Keratinocyte (primary cell): Measurements from ENCODE around the gene NEB. TPM values are rescaled to one million over a fixed set of nuclear protein-coding genes. Genes with fewer than 3 reads are reported as not detected.
"Not testable (repeated sequence)": the region's sequence is repeated elsewhere in the genome, so short reads cannot be mapped to it uniquely, and the experiment has no call there.

ENCODE experiments used
- DNase-seq: peaks from one replicate; pipeline ENCODE4 v3.0.0-alpha.2; 2011; ENCODE audit warnings: low read depth, missing footprints, low spot score
- FAIRE-seq: peaks from 2 replicates; lab custom pipeline; 2011; peaks lifted over from hg19 to GRCh38; lab: Jason Lieb, UNC
- H2AFZ ChIP-seq: 2 replicates; pipeline ENCODE4 v1.6.0; 2012; ENCODE audit warnings: low read length, control low read depth, inconsistent platforms; ENCODE audit not compliant: control insufficient read depth
- H3K27ac ChIP-seq: 2 replicates; pipeline ENCODE4 v1.5.1; 2011; ENCODE audit warnings: low read length; ENCODE audit not compliant: control insufficient read depth, insufficient read depth
- H3K27me3 ChIP-seq: 3 replicates; pipeline ENCODE4 v1.6.0; 2011; ENCODE audit warnings: low read length; ENCODE audit not compliant: control insufficient read depth, insufficient read depth; ENCODE audit errors: extremely low read depth
- H3K36me3 ChIP-seq, 2 experiments: 2 replicates in 1 of 2; 3 replicates in 1 of 2; pipeline ENCODE4 v1.5.1; 2011; ENCODE audit warnings: low read length in 2 of 2, mild to moderate bottlenecking in 1 of 2; ENCODE audit not compliant: control insufficient read depth in 2 of 2, insufficient read depth in 2 of 2; ENCODE audit errors: extremely low read depth in 1 of 2
- H3K4me1 ChIP-seq: 3 replicates; pipeline ENCODE4 v1.5.1; 2011; ENCODE audit warnings: low read length; ENCODE audit not compliant: control insufficient read depth, insufficient read depth; ENCODE audit errors: extremely low read depth
- H3K4me2 ChIP-seq: 3 replicates; pipeline ENCODE4 v1.6.0; 2011; ENCODE audit warnings: low read depth, low read length; ENCODE audit not compliant: control insufficient read depth, insufficient read depth; ENCODE audit errors: extremely low read depth
- H3K4me3 ChIP-seq, 3 experiments: fragments of 200-600 bp in 1 of 3; sonication (generic) in 1 of 3; 2 replicates in 2 of 3; 3 replicates in 1 of 3; pipeline ENCODE4 v1.5.1; 2011 to 2016; ENCODE audit warnings: low read length in 3 of 3, mild to moderate bottlenecking in 3 of 3, control low read depth in 2 of 3, inconsistent platforms in 1 of 3, low read depth in 1 of 3, mixed read lengths in 1 of 3, mixed run types in 1 of 3, moderate library complexity in 1 of 3; ENCODE audit not compliant: control insufficient read depth in 2 of 3, insufficient read depth in 2 of 3; ENCODE audit errors: extremely low read depth in 1 of 3
- H3K79me2 ChIP-seq: 2 replicates; pipeline ENCODE4 v1.6.0; 2012; ENCODE audit warnings: low read length; ENCODE audit not compliant: control insufficient read depth, insufficient read depth
- H3K9ac ChIP-seq: 3 replicates; pipeline ENCODE4 v1.6.0; 2011; ENCODE audit warnings: low read length; ENCODE audit not compliant: control insufficient read depth, insufficient read depth; ENCODE audit errors: extremely low read depth
- H3K9me1 ChIP-seq: 3 replicates; pipeline ENCODE4 v1.6.0; 2011; ENCODE audit warnings: low read length; ENCODE audit not compliant: control insufficient read depth, insufficient read depth; ENCODE audit errors: extremely low read depth
- H3K9me3 ChIP-seq: 2 replicates; pipeline ENCODE4 v1.5.1; 2012; ENCODE audit warnings: low read depth, low read length; ENCODE audit not compliant: control insufficient read depth
- H4K20me1 ChIP-seq: 3 replicates; pipeline ENCODE4 v1.6.0; 2011; ENCODE audit warnings: low read length; ENCODE audit not compliant: control insufficient read depth, insufficient read depth; ENCODE audit errors: extremely low read depth
- EZH2 ChIP-seq: IDR thresholded peaks from one replicate; pipeline ENCODE4 v1.6.1; 2012; ENCODE audit warnings: inconsistent platforms, mild to moderate bottlenecking, low read length, moderate library complexity
- dilution Hi-C: fragments of 300-500 bp; cut with MboI; formaldehyde crosslinking; loops from one replicate; pipeline ENCODE4 v1.7.0; 2020; ENCODE audit warnings: low sequenced_read_pairs; ENCODE audit not compliant: extremely low pct_ligation_motif_present
- polyA plus RNA-seq, 5 experiments: library from polyadenylated mRNA; depleted of rRNA in 3 of 5; stranded (reverse) in 3 of 5; stranded (forward) in 1 of 5; unstranded in 1 of 5; fragments of >200 nt; gene quantifications; 1 replicate in 1 of 5; 2 replicates in 3 of 5; 3 replicates in 1 of 5; pipeline versions ENCODE4 v1.2.1 to v1.2.3, GENCODE V29; 2011 to 2012; ENCODE audit warnings: missing spikeins in 2 of 5, low read depth in 1 of 5, low replicate concordance in 1 of 5
- TF ChIP-seq, protein P1 (sequence below), 3 experiments: IDR thresholded peaks in 1 of 3; conservative IDR thresholded peaks in 1 of 3; optimal IDR thresholded peaks in 1 of 3; 2 replicates in 2 of 3; 3 replicates in 1 of 3; pipeline versions ENCODE3 to v1.5.1; 2011; ENCODE audit warnings: low read length in 3 of 3, mild to moderate bottlenecking in 3 of 3, moderate library complexity in 2 of 3, control low read depth in 1 of 3, inconsistent platforms in 1 of 3; ENCODE audit not compliant: insufficient read depth in 2 of 3; ENCODE audit errors: extremely low read depth in 1 of 3

The NEB gene
- polyA plus RNA-seq, 1 donor (not counting 4 experiments of a cell fraction or from before 2014, with no cell fraction given): 0.67 TPM

DNA sequence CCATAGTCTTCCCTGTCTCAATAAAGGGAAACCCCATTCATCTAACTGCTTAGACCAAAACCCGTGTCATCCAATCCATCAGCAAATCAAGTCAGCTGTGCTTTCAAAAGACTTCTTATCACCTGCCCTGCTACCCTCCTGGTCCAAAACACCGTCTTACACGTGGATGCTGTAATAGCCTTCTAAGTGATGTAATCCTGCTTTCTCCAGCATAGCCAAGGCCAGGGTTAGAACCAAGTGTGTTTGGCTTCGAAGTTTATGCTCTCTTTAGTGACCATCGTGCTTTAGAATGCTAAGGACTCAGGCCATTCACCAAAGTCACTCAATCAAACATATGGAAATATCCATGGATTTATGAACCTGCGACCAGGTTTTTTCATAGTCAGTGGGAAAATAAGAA, 25.5 kb downstream of the NEB start:
- Histone ChIP-seq H4K20me1 (no peaks in the 10 kb centered on the region), H3K36me3 (no peaks in the 10 kb centered on the region), H3K9me1 (no peaks in the 10 kb centered on the region), H3K4me3 (no peak overlapping the region), H3K27me3 (peaks cover 6% of the 10 kb centered on the region), H3K79me2 (no peaks in the 10 kb centered on the region), H3K9me3 (no peaks in the 10 kb centered on the region), H3K9ac (no peak overlapping the region), H3K4me1 (no peaks in the 10 kb centered on the region), H3K27ac (no peak overlapping the region), H3K4me2 (no peak overlapping the region), H2AFZ (no peak overlapping the region)
- dilution Hi-C loops: no loop called here
- DNase-seq: no peak
- TF ChIP-seq, protein P1, sequence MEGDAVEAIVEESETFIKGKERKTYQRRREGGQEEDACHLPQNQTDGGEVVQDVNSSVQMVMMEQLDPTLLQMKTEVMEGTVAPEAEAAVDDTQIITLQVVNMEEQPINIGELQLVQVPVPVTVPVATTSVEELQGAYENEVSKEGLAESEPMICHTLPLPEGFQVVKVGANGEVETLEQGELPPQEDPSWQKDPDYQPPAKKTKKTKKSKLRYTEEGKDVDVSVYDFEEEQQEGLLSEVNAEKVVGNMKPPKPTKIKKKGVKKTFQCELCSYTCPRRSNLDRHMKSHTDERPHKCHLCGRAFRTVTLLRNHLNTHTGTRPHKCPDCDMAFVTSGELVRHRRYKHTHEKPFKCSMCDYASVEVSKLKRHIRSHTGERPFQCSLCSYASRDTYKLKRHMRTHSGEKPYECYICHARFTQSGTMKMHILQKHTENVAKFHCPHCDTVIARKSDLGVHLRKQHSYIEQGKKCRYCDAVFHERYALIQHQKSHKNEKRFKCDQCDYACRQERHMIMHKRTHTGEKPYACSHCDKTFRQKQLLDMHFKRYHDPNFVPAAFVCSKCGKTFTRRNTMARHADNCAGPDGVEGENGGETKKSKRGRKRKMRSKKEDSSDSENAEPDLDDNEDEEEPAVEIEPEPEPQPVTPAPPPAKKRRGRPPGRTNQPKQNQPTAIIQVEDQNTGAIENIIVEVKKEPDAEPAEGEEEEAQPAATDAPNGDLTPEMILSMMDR (optimal IDR thresholded peaks at IDR 0.05 in 1 of 3, IDR thresholded peaks at IDR 0.05 in 1 of 3, conservative IDR thresholded peaks at IDR 0.05 in 1 of 3; ENCODE audit: extremely low read depth in 1 of 3, insufficient read depth in 2 of 3, low read length in 3 of 3): no peak
- TF ChIP-seq EZH2: no peak
- no peak for FAIRE-seq

DNA sequence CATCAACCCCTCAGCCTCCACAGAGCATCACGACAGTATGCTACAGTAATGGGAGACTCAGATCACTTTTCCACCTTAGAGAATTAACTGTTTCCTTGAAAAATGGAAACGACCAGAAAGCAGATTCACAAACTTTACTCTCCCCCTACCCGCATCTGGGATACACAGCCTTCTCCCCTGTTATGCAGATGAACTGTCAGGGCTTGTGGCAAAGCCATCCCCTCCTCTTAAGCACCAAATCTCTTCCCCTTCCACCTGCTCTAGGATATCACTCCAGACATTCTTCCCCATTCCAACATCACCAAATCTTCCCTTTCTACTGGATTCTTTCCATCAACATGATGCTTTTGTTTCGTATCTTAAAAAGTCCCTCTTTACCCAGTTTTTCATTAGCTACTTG, 26.4 kb downstream of the NEB start:
- dilution Hi-C loops: no loop called here

DNA sequence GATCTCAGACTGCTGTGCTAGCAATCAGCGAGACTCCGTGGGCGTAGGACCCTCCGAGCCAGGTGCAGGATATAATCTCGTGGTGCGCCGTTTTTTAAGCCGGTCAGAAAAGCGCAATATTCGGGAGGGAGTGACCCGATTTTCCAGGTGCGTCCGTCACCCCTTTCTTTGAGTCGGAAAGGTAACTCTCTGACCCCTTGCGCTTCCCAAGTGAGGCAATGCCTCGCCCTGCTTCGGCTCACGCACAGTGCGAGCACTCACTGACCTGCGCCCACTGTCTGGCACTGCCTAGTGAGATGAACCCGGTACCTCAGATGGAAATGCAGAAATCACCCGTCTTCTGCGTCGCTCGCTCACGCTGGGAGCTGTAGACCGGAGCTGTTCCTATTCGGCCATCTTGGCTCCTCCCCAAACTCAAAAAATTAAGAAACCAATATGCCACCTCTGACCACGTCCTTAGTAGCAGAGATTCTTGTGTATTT, 29.8 kb downstream of the NEB start:
- H3K4me3 ChIP-seq, H4K20me1 ChIP-seq, FAIRE-seq, H3K27me3 ChIP-seq, H3K9me1 ChIP-seq, H3K4me1 ChIP-seq, H3K79me2 ChIP-seq, H3K9ac ChIP-seq, dilution Hi-C loops, H3K4me2 ChIP-seq, DNase-seq, H3K36me3 ChIP-seq, H3K27ac ChIP-seq, H3K9me3 ChIP-seq, H2AFZ ChIP-seq: not testable (repeated sequence)

More for the DNA sequence above, 26.4 kb downstream of the NEB start:
- Histone ChIP-seq H3K36me3 (no peaks in the 10 kb centered on the region), H3K27me3 (peaks cover 6% of the 10 kb centered on the region), H2AFZ (no peak overlapping the region), H4K20me1 (no peaks in the 10 kb centered on the region), H3K4me3 (no peak overlapping the region), H3K9me3 (no peaks in the 10 kb centered on the region), H3K79me2 (no peaks in the 10 kb centered on the region), H3K4me1 (no peaks in the 10 kb centered on the region), H3K9me1 (no peaks in the 10 kb centered on the region), H3K4me2 (no peak overlapping the region), H3K9ac (no peak overlapping the region), H3K27ac (no peak overlapping the region)
- DNase-seq: no peak
- FAIRE-seq: no peak
- TF ChIP-seq, protein P1 (optimal IDR thresholded peaks at IDR 0.05 in 1 of 3, IDR thresholded peaks at IDR 0.05 in 1 of 3, conservative IDR thresholded peaks at IDR 0.05 in 1 of 3; ENCODE audit: extremely low read depth in 1 of 3, insufficient read depth in 2 of 3, low read length in 3 of 3): no peak
- no peak for TF ChIP-seq EZH2

DNA sequence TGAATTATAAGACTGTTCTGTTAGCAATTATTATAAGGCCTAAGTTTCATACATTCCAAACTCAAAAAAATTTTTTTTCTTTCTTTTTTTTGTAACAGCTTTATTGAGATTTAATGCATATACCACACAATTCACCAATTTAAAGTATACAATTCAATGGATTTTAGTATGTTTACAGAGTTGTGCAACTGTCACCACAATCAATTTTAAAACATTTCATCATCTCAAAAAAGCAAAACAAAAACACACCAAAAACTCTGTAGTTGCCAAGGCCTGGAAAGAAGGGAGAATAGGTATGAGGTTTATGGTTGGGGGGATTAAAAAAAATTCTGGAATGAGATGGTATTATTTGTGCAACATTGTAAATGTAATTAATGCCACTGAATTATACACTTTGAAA, 36.1 kb downstream of the NEB start:
- H3K9ac ChIP-seq, H4K20me1 ChIP-seq, H3K4me3 ChIP-seq, H2AFZ ChIP-seq, DNase-seq, H3K4me2 ChIP-seq, H3K9me1 ChIP-seq, H3K27me3 ChIP-seq, FAIRE-seq, dilution Hi-C loops, H3K27ac ChIP-seq, H3K9me3 ChIP-seq, H3K79me2 ChIP-seq, H3K4me1 ChIP-seq, H3K36me3 ChIP-seq: not testable (repeated sequence)
